Measurements from ENCODE around the gene ID4. TPM values are rescaled to one million over a fixed set of nuclear protein-coding genes. Genes with fewer than 3 reads are reported as not detected.

Gene ID4
- total RNA-seq, 1 experiment from 2014 or later, result 73.3 TPM

GRCh38 chr6:19827247-19827646 lies 9.9 kb upstream of the ID4 start:
- in situ Hi-C loops (cut with HindIII; ENCODE audit: low pct_unique_long_range_greater_than_20kb, low sequenced_read_pairs), result no loop called here
- no peak for DNase-seq (ENCODE audit: low read depth)

- in situ Hi-C loops (cut with HindIII; ENCODE audit: low pct_unique_long_range_greater_than_20kb, low sequenced_read_pairs), result no loop called here
Observed at GRCh38 chr6:19827903-19828302, 9.3 kb upstream of the ID4 start.

GRCh38 chr6:19830171-19830570 lies 7.0 kb upstream of the ID4 start:
- in situ Hi-C loops (cut with HindIII; ENCODE audit: low pct_unique_long_range_greater_than_20kb, low sequenced_read_pairs), result no loop called here
- DNase-seq (ENCODE audit: low read depth), result peak; percentile 40

More at GRCh38 chr6:19827903-19828302, 9.3 kb upstream of the ID4 start:
- no peak for DNase-seq (ENCODE audit: low read depth)

- DNase-seq (ENCODE audit: low read depth), result peak; percentile 51
- in situ Hi-C loops (cut with HindIII; ENCODE audit: low pct_unique_long_range_greater_than_20kb, low sequenced_read_pairs), result no loop called here
Observed at GRCh38 chr6:19831358-19831757, 5.8 kb upstream of the ID4 start.

- in situ Hi-C loops (cut with HindIII; ENCODE audit: low pct_unique_long_range_greater_than_20kb, low sequenced_read_pairs), result no loop called here
- DNase-seq (ENCODE audit: low read depth), result no peak
Observed at GRCh38 chr6:19833947-19834346, 3.2 kb upstream of the ID4 start.

GRCh38 chr6:19834858-19835257 lies 2.3 kb upstream of the ID4 start:
- no peak for DNase-seq (ENCODE audit: low read depth)
- in situ Hi-C loops (cut with HindIII; ENCODE audit: low pct_unique_long_range_greater_than_20kb, low sequenced_read_pairs), result no loop called here

GRCh38 chr6:19835605-19836004 lies 1.6 kb upstream of the ID4 start:
- in situ Hi-C loops (cut with HindIII; ENCODE audit: low pct_unique_long_range_greater_than_20kb, low sequenced_read_pairs), result no loop called here
- no peak for DNase-seq (ENCODE audit: low read depth)

- DNase-seq (ENCODE audit: low read depth), result peak; percentile 50
- in situ Hi-C loops (cut with HindIII; ENCODE audit: low pct_unique_long_range_greater_than_20kb, low sequenced_read_pairs), result no loop called here
Observed at GRCh38 chr6:19837511-19838441, 606 bp downstream of the ID4 start.

GRCh38 chr6:19838442-19839236 lies 1.5 kb downstream of the ID4 start:
- in situ Hi-C loops (cut with HindIII; ENCODE audit: low pct_unique_long_range_greater_than_20kb, low sequenced_read_pairs), result no loop called here
- DNase-seq (ENCODE audit: low read depth), result peak; percentile 87

- DNase-seq (ENCODE audit: low read depth), result no peak
- in situ Hi-C loops (cut with HindIII; ENCODE audit: low pct_unique_long_range_greater_than_20kb, low sequenced_read_pairs), result no loop called here
Observed at GRCh38 chr6:19839237-19839546, 2.0 kb downstream of the ID4 start.

GRCh38 chr6:19839788-19840187 lies 2.6 kb downstream of the ID4 start:
- in situ Hi-C loops (cut with HindIII; ENCODE audit: low pct_unique_long_range_greater_than_20kb, low sequenced_read_pairs), result no loop called here

GRCh38 chr6:19841181-19841580 lies 4.0 kb downstream of the ID4 start:
- in situ Hi-C loops (cut with HindIII; ENCODE audit: low pct_unique_long_range_greater_than_20kb, low sequenced_read_pairs), result no loop called here
- DNase-seq (ENCODE audit: low read depth), result peak; percentile 50

More at GRCh38 chr6:19839788-19840187, 2.6 kb downstream of the ID4 start:
- no peak for DNase-seq (ENCODE audit: low read depth)

- in situ Hi-C loops (cut with HindIII; ENCODE audit: low pct_unique_long_range_greater_than_20kb, low sequenced_read_pairs), result no loop called here
- DNase-seq (ENCODE audit: low read depth), result no peak
Observed at GRCh38 chr6:19842030-19842615, 5.0 kb downstream of the ID4 start.

GRCh38 chr6:19844689-19845088 lies 7.5 kb downstream of the ID4 start:
- DNase-seq (ENCODE audit: low read depth), result no peak
- in situ Hi-C loops (cut with HindIII; ENCODE audit: low pct_unique_long_range_greater_than_20kb, low sequenced_read_pairs), result no loop called here

GRCh38 chr6:19845266-19846041 lies 8.3 kb downstream of the ID4 start:
- no peak for DNase-seq (ENCODE audit: low read depth)

GRCh38 chr6:19848465-19849029 lies 11.4 kb downstream of the ID4 start:
- DNase-seq (ENCODE audit: low read depth), result no peak
- in situ Hi-C loops (cut with HindIII; ENCODE audit: low pct_unique_long_range_greater_than_20kb, low sequenced_read_pairs), result no loop called here

More at GRCh38 chr6:19845266-19846041, 8.3 kb downstream of the ID4 start:
- in situ Hi-C loops (cut with HindIII; ENCODE audit: low pct_unique_long_range_greater_than_20kb, low sequenced_read_pairs), result no loop called here

- in situ Hi-C loops (cut with HindIII; ENCODE audit: low pct_unique_long_range_greater_than_20kb, low sequenced_read_pairs), result no loop called here
- no peak for DNase-seq (ENCODE audit: low read depth)
Observed at GRCh38 chr6:19849196-19849595, 12.0 kb downstream of the ID4 start.

- in situ Hi-C loops (cut with HindIII; ENCODE audit: low pct_unique_long_range_greater_than_20kb, low sequenced_read_pairs), result no loop called here
- DNase-seq (ENCODE audit: low read depth), result no peak
Observed at GRCh38 chr6:19849755-19850154, 12.6 kb downstream of the ID4 start.

Data from Caki2 (cell line).